ENCODE results near the gene FFAR4. TPM values are rescaled to one million over a fixed set of nuclear protein-coding genes. Genes with fewer than 3 reads are reported as not detected.

FFAR4 gene
- total and polyA plus RNA-seq, 4 donors, result 0.06 to 0.30 (median 0.28) TPM

Other genes starting within 250 kb of the FFAR4 start
- gene MYOF, start 84.3 kb upstream of the FFAR4 start, total RNA-seq, result 10 to 100 TPM; 25.5 to 45.8 TPM
- 10 to 100 TPM; 10.7 to 11.8 TPM for gene MYOF, start 84.3 kb upstream of the FFAR4 start, polyA plus RNA-seq (ENCODE audit: insufficient read length in 2 of 2)
- gene CEP55, start 70.1 kb upstream of the FFAR4 start, total RNA-seq, result 1 to 10 TPM; 6.9 to 7.4 TPM
- 1 to 10 TPM; 5.7 to 6.0 TPM for gene CEP55, start 70.1 kb upstream of the FFAR4 start, polyA plus RNA-seq (ENCODE audit: insufficient read length in 2 of 2)
- gene RBP4, start 34.6 kb downstream of the FFAR4 start, total RNA-seq, result 1 to 10 TPM; 2.3 to 3.7 TPM
- gene RBP4, start 34.6 kb downstream of the FFAR4 start, polyA plus RNA-seq (ENCODE audit: insufficient read length in 2 of 2), result 1 to 10 TPM; 7.3 to 8.6 TPM
- not detected for gene PDE6C, start 45.9 kb downstream of the FFAR4 start, total RNA-seq
- 1 to 10 TPM in 1 of 2 donors, under 1 TPM in 1; 0.82 to 3.5 TPM for gene PDE6C, start 45.9 kb downstream of the FFAR4 start, polyA plus RNA-seq (ENCODE audit: insufficient read length in 2 of 2)
- gene FRA10AC1, start 135.9 kb downstream of the FFAR4 start, total RNA-seq, result 10 to 100 TPM; 10.0 to 21.8 TPM
- gene FRA10AC1, start 135.9 kb downstream of the FFAR4 start, polyA plus RNA-seq (ENCODE audit: insufficient read length in 2 of 2), result 10 to 100 TPM; 34.5 to 35.7 TPM
- 10 to 100 TPM; 32.4 to 68.7 TPM for gene LGI1, start 191.3 kb downstream of the FFAR4 start, total RNA-seq
- 10 to 100 TPM; 43.9 to 51.2 TPM for gene LGI1, start 191.3 kb downstream of the FFAR4 start, polyA plus RNA-seq (ENCODE audit: insufficient read length in 2 of 2)